H9 (cell line): ENCODE measurements around the gene FGF6. TPM values are rescaled to one million over a fixed set of nuclear protein-coding genes. Genes with fewer than 3 reads are reported as not detected.
A peak's percentile ranks its signal among the peaks of the same experiment; 100 is the strongest.

ENCODE experiments used
- DNase-seq: peaks from one replicate; pipeline ENCODE4 v3.0.0-alpha.2; 2017
- H2AFZ ChIP-seq: one replicate; pipeline ENCODE4 v1.6.1; 2013; ENCODE audit warnings: mild to moderate bottlenecking, low read length, control low read depth, moderate library complexity
- H2AK5ac ChIP-seq: 2 replicates; pipeline ENCODE4 v1.6.1; 2013; ENCODE audit warnings: low read length, control low read depth, mixed read lengths; ENCODE audit not compliant: insufficient read length
- H2BK120ac ChIP-seq: one replicate; pipeline ENCODE4 v1.6.1; 2013; ENCODE audit warnings: low read depth, mild to moderate bottlenecking, low read length, control low read depth, inconsistent platforms; ENCODE audit not compliant: poor library complexity, severe bottlenecking
- H2BK12ac ChIP-seq: 2 replicates; pipeline ENCODE4 v1.6.1; 2013; ENCODE audit warnings: low read length, control low read depth, mixed read lengths, low read depth; ENCODE audit not compliant: insufficient read length
- H2BK15ac ChIP-seq: 2 replicates; pipeline ENCODE4 v1.6.1; 2013; ENCODE audit warnings: low read depth, low read length, control low read depth
- H2BK20ac ChIP-seq: one replicate; pipeline ENCODE4 v1.6.1; 2013; ENCODE audit warnings: low read depth, mild to moderate bottlenecking, low read length, control low read depth, inconsistent platforms; ENCODE audit not compliant: poor library complexity, severe bottlenecking
- H2BK5ac ChIP-seq: 2 replicates; pipeline ENCODE4 v1.6.1; 2013; ENCODE audit warnings: low read length, control low read depth, mixed read lengths; ENCODE audit not compliant: insufficient read length
- H3K14ac ChIP-seq: 2 replicates; pipeline ENCODE4 v1.6.1; 2013; ENCODE audit warnings: low read length, control low read depth; ENCODE audit not compliant: insufficient read depth
- H3K18ac ChIP-seq: 2 replicates; pipeline ENCODE4 v1.6.1; 2013; ENCODE audit warnings: low read depth, mild to moderate bottlenecking, mixed read lengths, low read length, control low read depth; ENCODE audit not compliant: insufficient read length
- H3K23ac ChIP-seq: 2 replicates; pipeline ENCODE4 v1.6.1; 2013; ENCODE audit warnings: low read length, control low read depth, mixed read lengths, low read depth; ENCODE audit not compliant: insufficient read length
- H3K23me2 ChIP-seq: 2 replicates; pipeline ENCODE4 v1.6.1; 2013; ENCODE audit warnings: low read depth, mild to moderate bottlenecking, mixed read lengths, low read length, control low read depth; ENCODE audit not compliant: insufficient read length, poor library complexity, severe bottlenecking
- H3K27ac ChIP-seq: 2 replicates; pipeline ENCODE4 v1.5.1; 2013; ENCODE audit warnings: low read length, control low read depth, mixed read lengths, low read depth; ENCODE audit not compliant: insufficient read length
- H3K27me3 ChIP-seq: 2 replicates; pipeline ENCODE4 v1.6.1; 2013; ENCODE audit warnings: low read length, control low read depth, inconsistent platforms; ENCODE audit not compliant: insufficient read depth
- H3K4ac ChIP-seq: 2 replicates; pipeline ENCODE4 v1.6.1; 2013; ENCODE audit warnings: low read depth, mild to moderate bottlenecking, control low read depth, inconsistent platforms, low read length, moderate library complexity
- H3K4me1 ChIP-seq: 2 replicates; pipeline ENCODE4 v1.6.1; 2013; ENCODE audit warnings: low read length, control low read depth, inconsistent platforms; ENCODE audit not compliant: insufficient read depth
- H3K4me2 ChIP-seq: 2 replicates; pipeline ENCODE4 v1.6.1; 2013; ENCODE audit warnings: low read length, control low read depth, mixed read lengths; ENCODE audit not compliant: insufficient read length, insufficient read depth
- H3K56ac ChIP-seq: 2 replicates; pipeline ENCODE4 v1.6.1; 2013; ENCODE audit warnings: low read depth, mild to moderate bottlenecking, mixed read lengths, low read length, control low read depth; ENCODE audit not compliant: insufficient read length
- H3K79me1 ChIP-seq: 2 replicates; pipeline ENCODE4 v1.6.1; 2013; ENCODE audit warnings: low read depth, mild to moderate bottlenecking, moderate library complexity, low read length, control low read depth, inconsistent platforms; ENCODE audit not compliant: insufficient read depth, poor library complexity, severe bottlenecking
- H3K79me2 ChIP-seq: 2 replicates; pipeline ENCODE4 v1.6.1; 2013; ENCODE audit warnings: low read length, control low read depth, inconsistent platforms; ENCODE audit not compliant: insufficient read depth
- H3K9ac ChIP-seq: 2 replicates; pipeline ENCODE4 v1.6.1; 2013; ENCODE audit warnings: low read length, control low read depth, mixed read lengths; ENCODE audit not compliant: insufficient read length; ENCODE audit errors: extremely low read depth
- H3K9me3 ChIP-seq: one replicate; pipeline ENCODE4 v1.6.1; 2013; ENCODE audit warnings: low read depth, low read length, inconsistent platforms; ENCODE audit not compliant: control insufficient read depth
- H3T11ph ChIP-seq: one replicate; pipeline ENCODE4 v1.6.1; 2013; ENCODE audit warnings: mild to moderate bottlenecking, low read length, control low read depth, inconsistent platforms
- H4K20me1 ChIP-seq: one replicate; pipeline ENCODE4 v1.6.1; 2013; ENCODE audit not compliant: control insufficient read depth, insufficient read length, insufficient read depth
- H4K5ac ChIP-seq: 2 replicates; pipeline ENCODE4 v1.6.1; 2013; ENCODE audit warnings: low read depth, mild to moderate bottlenecking, mixed read lengths, low read length, control low read depth; ENCODE audit not compliant: insufficient read length
- H4K8ac ChIP-seq: replicated peaks from 2 replicates; pipeline ENCODE4 v1.6.1; 2013; ENCODE audit warnings: low read length, control low read depth, mixed read lengths, low read depth; ENCODE audit not compliant: insufficient read length
- H4K91ac ChIP-seq: 2 replicates; pipeline ENCODE4 v1.6.1; 2013; ENCODE audit warnings: low read depth, mild to moderate bottlenecking, moderate library complexity, mixed read lengths, low read length, control low read depth; ENCODE audit not compliant: insufficient read length
- H3K27ac Mint-ChIP-seq, 3 experiments: 2 replicates in 2 of 3; 3 replicates in 1 of 3; pipeline ENCODE4 v1.8.0; 2020 to 2021; ENCODE audit warnings: mixed read lengths in 3 of 3, mild to moderate bottlenecking in 1 of 3, moderate library complexity in 1 of 3
- H3K27me3 Mint-ChIP-seq: 2 replicates; pipeline ENCODE4 v1.8.0; 2021; ENCODE audit warnings: low read depth, mild to moderate bottlenecking, moderate library complexity, mixed read lengths
- H3K36me3 Mint-ChIP-seq, 3 experiments: 2 replicates in 2 of 3; 3 replicates in 1 of 3; pipeline ENCODE4 v1.8.0; 2020 to 2021; ENCODE audit warnings: low read depth in 3 of 3, mixed read lengths in 3 of 3; ENCODE audit not compliant: insufficient read depth in 1 of 3
- H3K4me1 Mint-ChIP-seq, 2 experiments: 2 replicates each; pipeline ENCODE4 v1.8.0; 2020; ENCODE audit warnings: mixed read lengths in 2 of 2
- H3K4me3 Mint-ChIP-seq, 2 experiments: 2 replicates in 1 of 2; 3 replicates in 1 of 2; pipeline ENCODE4 v1.8.0; 2020 to 2021; ENCODE audit warnings: mild to moderate bottlenecking in 2 of 2, mixed read lengths in 2 of 2, moderate library complexity in 1 of 2
- H3K9me3 Mint-ChIP-seq, 2 experiments: 2 replicates in 1 of 2; 3 replicates in 1 of 2; pipeline ENCODE4 v1.8.0; 2020; ENCODE audit warnings: mild to moderate bottlenecking in 2 of 2, mixed read lengths in 2 of 2, moderate library complexity in 1 of 2
- WGBS: extraction: QIAGEN DNeasy Blood & Tissue Kit; methylation state at CpG from one replicate; pipeline ENCODE4 v1.1.7; 2013; ENCODE audit warnings: missing lambda C conversion rate, low lambda C conversion rate, mixed read lengths; ENCODE audit not compliant: insufficient read length; ENCODE audit errors: extremely low coverage; 5-methylcytosine and 5-hydroxymethylcytosine counted together
- total RNA-seq: library from RNA; stranded (reverse); gene quantifications from 2 replicates; pipeline ENCODE4 v1.2.1, GENCODE V29; 2021
- TF ChIP-seq, protein P1 (sequence below): fragments of 200-600 bp; sonication (generic); conservative IDR thresholded peaks from 3 replicates; pipeline ENCODE4 v1.8.0; 2021; ENCODE audit warnings: antibody characterized with exemption, mild to moderate bottlenecking

Gene FGF6
- total RNA-seq, 1 experiment from 2014 or later, result not detected

DNA sequence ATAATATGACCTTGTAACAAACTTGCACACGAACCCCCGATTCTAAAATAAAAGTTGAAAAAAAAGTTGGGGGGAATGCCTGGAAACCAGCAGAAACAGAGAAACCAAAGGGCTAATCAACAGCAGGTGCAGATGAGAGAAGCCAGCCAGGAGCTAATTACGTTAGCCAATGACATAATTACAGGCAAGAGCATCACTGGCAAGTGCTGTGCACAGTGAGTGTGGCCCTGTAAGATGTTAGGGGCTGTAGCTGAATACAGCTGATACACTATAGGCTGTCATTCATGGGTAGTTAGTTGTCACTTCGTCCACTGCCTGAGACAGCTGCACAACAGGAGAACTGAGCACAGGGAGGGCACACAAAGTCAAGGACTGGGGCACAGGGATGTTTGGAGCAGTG is 58.8 kb downstream of the FGF6 start:
- Mint-ChIP-seq H3K4me1 (peaks cover 4 to 7% of the 10 kb centered on the region in 2 experiments; a peak in 2 of 4 replicates), H3K36me3 (no peaks in the 10 kb centered on the region), H3K4me3 (no peak overlapping the region), H3K27me3 (peaks cover 9% of the 10 kb centered on the region), H3K27ac (no peak overlapping the region), H3K9me3 (no peaks in the 10 kb centered on the region)
- no peak overlapping the region for H3K23ac ChIP-seq
- no CpG with 5 or more reads among the region's 4 CpGs for WGBS
- no peak overlapping the region for H3K18ac ChIP-seq
- no peak overlapping the region for H3K14ac ChIP-seq
- H2BK12ac ChIP-seq, result no peak overlapping the region
- H2AK5ac ChIP-seq, result no peak overlapping the region
- H3K79me2 ChIP-seq, result no peaks in the 10 kb centered on the region
- no peak overlapping the region for H2BK20ac ChIP-seq
- H2BK15ac ChIP-seq, result no peak overlapping the region
- no peak overlapping the region for H2BK120ac ChIP-seq
- H4K91ac ChIP-seq, result no peak overlapping the region
- H3K27me3 ChIP-seq, result no peaks in the 10 kb centered on the region
- DNase-seq, result peak; percentile 10
- H4K20me1 ChIP-seq, result no peaks in the 10 kb centered on the region
- no peak overlapping the region for H2AFZ ChIP-seq
- H3K9ac ChIP-seq, result no peak overlapping the region
- no peak overlapping the region for H4K8ac ChIP-seq
- no peaks in the 10 kb centered on the region for H3K23me2 ChIP-seq
- no peak overlapping the region for H3K4ac ChIP-seq
- TF ChIP-seq, protein P1, sequence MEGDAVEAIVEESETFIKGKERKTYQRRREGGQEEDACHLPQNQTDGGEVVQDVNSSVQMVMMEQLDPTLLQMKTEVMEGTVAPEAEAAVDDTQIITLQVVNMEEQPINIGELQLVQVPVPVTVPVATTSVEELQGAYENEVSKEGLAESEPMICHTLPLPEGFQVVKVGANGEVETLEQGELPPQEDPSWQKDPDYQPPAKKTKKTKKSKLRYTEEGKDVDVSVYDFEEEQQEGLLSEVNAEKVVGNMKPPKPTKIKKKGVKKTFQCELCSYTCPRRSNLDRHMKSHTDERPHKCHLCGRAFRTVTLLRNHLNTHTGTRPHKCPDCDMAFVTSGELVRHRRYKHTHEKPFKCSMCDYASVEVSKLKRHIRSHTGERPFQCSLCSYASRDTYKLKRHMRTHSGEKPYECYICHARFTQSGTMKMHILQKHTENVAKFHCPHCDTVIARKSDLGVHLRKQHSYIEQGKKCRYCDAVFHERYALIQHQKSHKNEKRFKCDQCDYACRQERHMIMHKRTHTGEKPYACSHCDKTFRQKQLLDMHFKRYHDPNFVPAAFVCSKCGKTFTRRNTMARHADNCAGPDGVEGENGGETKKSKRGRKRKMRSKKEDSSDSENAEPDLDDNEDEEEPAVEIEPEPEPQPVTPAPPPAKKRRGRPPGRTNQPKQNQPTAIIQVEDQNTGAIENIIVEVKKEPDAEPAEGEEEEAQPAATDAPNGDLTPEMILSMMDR, result no peak
- no peak overlapping the region for H3K4me2 ChIP-seq
- H3K56ac ChIP-seq, result no peak overlapping the region
- H4K5ac ChIP-seq, result no peak overlapping the region
- H3K4me1 ChIP-seq, result no peaks in the 10 kb centered on the region
- H2BK5ac ChIP-seq, result no peak overlapping the region
- H3K79me1 ChIP-seq, result no peaks in the 10 kb centered on the region
- H3K9me3 ChIP-seq, result no peaks in the 10 kb centered on the region
- H3K27ac ChIP-seq, result no peak overlapping the region
- H3T11ph ChIP-seq, result no peak overlapping the region

Other genes starting within 250 kb of the FGF6 start
- 98.2 and 104 TPM in 2 replicates for gene CCND2, start 172.1 kb downstream of the FGF6 start, total RNA-seq
- gene TIGAR, start 124.6 kb downstream of the FGF6 start, total RNA-seq, result 23.4 and 27.5 TPM in 2 replicates
- 0.13 and 0.24 TPM in 2 replicates for gene FGF23, start 66.1 kb downstream of the FGF6 start, total RNA-seq
- gene RAD51AP1, start 93.1 kb upstream of the FGF6 start, total RNA-seq, result 55.4 and 59.4 TPM in 2 replicates
- 15.5 and 18.0 TPM in 2 replicates for gene DYRK4, start 116.4 kb upstream of the FGF6 start, total RNA-seq
- gene AKAP3, start 203.2 kb upstream of the FGF6 start, total RNA-seq, result 1.3 TPM in 2 replicates
- 83.9 and 85.7 TPM in 2 replicates for gene NDUFA9, start 203.3 kb upstream of the FGF6 start, total RNA-seq